ENCODE measurements around the gene BCL3. TPM values are rescaled to one million over a fixed set of nuclear protein-coding genes. Genes with fewer than 3 reads are reported as not detected.

Gene BCL3
- total RNA-seq, 4 donors from 2014 or later, result 43.8 to 181 (median 69.5) TPM

GRCh38 chr19:44755219-44755618 is 6.7 kb downstream of the BCL3 start:
- Histone ChIP-seq H3K36me3 (peaks cover 0 to 9% (median under 1%) of the 10 kb centered on the region in 4 donors), H3K27me3 (no peaks in the 10 kb centered on the region), H3K4me3 (no peak overlapping the region), H3K27ac (peak overlapping the region; percentile 96 to 99 (median 98)), H3K4me1 (peaks cover 46 to 85% (median 80%) of the 10 kb centered on the region in 4 donors), H3K9me3 (no peaks in the 10 kb centered on the region)
- intact Hi-C loops (cut with DNase I; ENCODE audit: low total_unique reads), result no loop called here
- no peak for DNase-seq
- TF ChIP-seq POLR2AphosphoS5 (IDR thresholded peaks at IDR 0.05) (no peak), POLR2A (IDR thresholded peaks at IDR 0.05) (no peak), EP300 (IDR thresholded peaks at IDR 0.05; ENCODE audit: low read depth) (no peak), CTCF (IDR thresholded peaks at IDR 0.05) (no peak)
- WGBS, 2 donors (ENCODE audit: low coverage in 1 of 2), result 85% methylated on average over 4 of the region's 4 CpGs; no CpG with 5 or more reads in 1 of the 2 donors
- in situ Hi-C loops (cut with MboI; ENCODE audit: low pct_ligation_motif_present in 1 of 4, low pct_unique_long_range_greater_than_20kb in 1 of 4, low sequenced_read_pairs in 3 of 4), result no loop called here

- H3K4me1 ChIP-seq, result peaks cover 38 to 76% (median 72%) of the 10 kb centered on the region in 4 donors
- intact Hi-C loops (cut with DNase I; ENCODE audit: low total_unique reads) (no loop called here), in situ Hi-C loops (cut with MboI; ENCODE audit: low pct_ligation_motif_present in 1 of 4, low pct_unique_long_range_greater_than_20kb in 1 of 4, low sequenced_read_pairs in 3 of 4) (no loop called here)
- peaks cover 0 to 9% (median 4%) of the 10 kb centered on the region in 4 donors for H3K36me3 ChIP-seq
- DNase-seq, result no peak
- WGBS, 2 donors (ENCODE audit: low coverage in 1 of 2), result 85% methylated on average over 7 of the region's 7 CpGs; no CpG with 5 or more reads in 1 of the 2 donors
- H3K4me3 ChIP-seq, result no peak overlapping the region
- H3K27me3 ChIP-seq, result no peaks in the 10 kb centered on the region
- H3K9me3 ChIP-seq, result no peaks in the 10 kb centered on the region
- TF ChIP-seq EP300 (IDR thresholded peaks at IDR 0.05; ENCODE audit: low read depth) (no peak), POLR2AphosphoS5 (IDR thresholded peaks at IDR 0.05) (no peak), CTCF (IDR thresholded peaks at IDR 0.05) (no peak), POLR2A (IDR thresholded peaks at IDR 0.05) (no peak)
- H3K27ac ChIP-seq, result peak overlapping the region; percentile 96 to 99 (median 98)
Measured at GRCh38 chr19:44756089-44756562, 7.6 kb downstream of the BCL3 start.

- no peaks in the 10 kb centered on the region for H3K27me3 ChIP-seq
- TF ChIP-seq POLR2AphosphoS5 (IDR thresholded peaks at IDR 0.05) (peak; percentile 45 to 57 (median 46)), POLR2A (IDR thresholded peaks at IDR 0.05) (no peak), EP300 (IDR thresholded peaks at IDR 0.05; ENCODE audit: low read depth) (no peak), CTCF (IDR thresholded peaks at IDR 0.05) (no peak)
- DNase-seq, result peak; percentile 48
- intact Hi-C loops (cut with DNase I; ENCODE audit: low total_unique reads) (no loop called here), in situ Hi-C loops (cut with MboI; ENCODE audit: low pct_ligation_motif_present in 1 of 4, low pct_unique_long_range_greater_than_20kb in 1 of 4, low sequenced_read_pairs in 3 of 4) (no loop called here)
- WGBS, 2 donors (ENCODE audit: low coverage in 1 of 2), result 74% methylated on average over 35 of the region's 53 CpGs; no CpG with 5 or more reads in 1 of the 2 donors
- H3K36me3 ChIP-seq, result peaks cover 0 to 8% (median 4%) of the 10 kb centered on the region in 4 donors
- H3K4me3 ChIP-seq, result peak overlapping the region in 3 of 4 donors; percentile 15 to 45 (median 23)
- H3K4me1 ChIP-seq, result peaks cover 38 to 67% (median 62%) of the 10 kb centered on the region in 4 donors
- H3K27ac ChIP-seq, result peak overlapping the region; percentile 96 to 99 (median 98)
- no peaks in the 10 kb centered on the region for H3K9me3 ChIP-seq
Measured at GRCh38 chr19:44757057-44757734, 8.7 kb downstream of the BCL3 start.

- peak; percentile 40 for DNase-seq
- Histone ChIP-seq H3K36me3 (peaks cover 0 to 7% (median 2%) of the 10 kb centered on the region in 4 donors), H3K4me3 (peak overlapping the region; percentile 0 to 45 (median 19)), H3K27me3 (no peaks in the 10 kb centered on the region), H3K9me3 (no peaks in the 10 kb centered on the region), H3K4me1 (peaks cover 32 to 60% (median 56%) of the 10 kb centered on the region in 4 donors), H3K27ac (peak overlapping the region; percentile 96 to 99 (median 98))
- TF ChIP-seq CTCF (IDR thresholded peaks at IDR 0.05), result no peak
- no peak for TF ChIP-seq EP300 (IDR thresholded peaks at IDR 0.05; ENCODE audit: low read depth)
- TF ChIP-seq POLR2AphosphoS5 (IDR thresholded peaks at IDR 0.05), result peak; percentile 22 to 59 (median 47)
- TF ChIP-seq POLR2A (IDR thresholded peaks at IDR 0.05), result no peak
- intact Hi-C loops (cut with DNase I; ENCODE audit: low total_unique reads) (no loop called here), in situ Hi-C loops (cut with MboI; ENCODE audit: low pct_ligation_motif_present in 1 of 4, low pct_unique_long_range_greater_than_20kb in 1 of 4, low sequenced_read_pairs in 3 of 4) (no loop called here)
- 73 to 75% methylated on average over 29 to 68 of the region's 68 CpGs for WGBS, 2 donors (ENCODE audit: low coverage in 1 of 2)
Measured at GRCh38 chr19:44757735-44758505, 9.4 kb downstream of the BCL3 start.

Data from transverse colon (tissue), 4 donors.